Esophagus (tissue), 2 donors: ENCODE measurements around the gene NUCB2. TPM values are rescaled to one million over a fixed set of nuclear protein-coding genes. Genes with fewer than 3 reads are reported as not detected.

ENCODE experiments used
- H3K27ac ChIP-seq, 2 donors: one replicate each; pipeline ENCODE4 v1.5.1; 2013; ENCODE audit warnings: low read depth in 2 of 2, mild to moderate bottlenecking in 2 of 2, inconsistent platforms in 1 of 2, low read length in 1 of 2, moderate library complexity in 1 of 2
- H3K27me3 ChIP-seq, 2 donors: one replicate each; pipeline ENCODE4 v1.6.1; 2013; ENCODE audit warnings: low read length in 2 of 2, control low read depth in 1 of 2, mild to moderate bottlenecking in 1 of 2; ENCODE audit not compliant: insufficient read depth in 2 of 2, control insufficient read depth in 1 of 2
- H3K36me3 ChIP-seq, 2 donors: one replicate each; pipeline ENCODE4 v1.6.1; 2013; ENCODE audit warnings: low read length in 1 of 2; ENCODE audit not compliant: control insufficient read depth in 2 of 2, insufficient read depth in 2 of 2
- H3K4me1 ChIP-seq, 2 donors: one replicate each; pipeline ENCODE4 v1.6.1; 2013; ENCODE audit warnings: low read length in 1 of 2; ENCODE audit not compliant: control insufficient read depth in 2 of 2, insufficient read depth in 2 of 2
- H3K4me3 ChIP-seq, 2 donors: one replicate each; pipeline ENCODE4 v1.5.1; 2013; ENCODE audit warnings: low read length in 2 of 2, mild to moderate bottlenecking in 2 of 2, low read depth in 1 of 2, moderate library complexity in 1 of 2
- H3K9me3 ChIP-seq, 2 donors: one replicate each; pipeline ENCODE4 v1.6.1; 2013; ENCODE audit warnings: mild to moderate bottlenecking in 2 of 2, low read depth in 1 of 2, low read length in 1 of 2, moderate library complexity in 1 of 2; ENCODE audit not compliant: control insufficient read depth in 2 of 2, insufficient read depth in 1 of 2
- WGBS, 2 donors: extraction: QIAGEN DNeasy Blood & Tissue Kit; methylation state at CpG; one replicate each; pipeline ENCODE4 v1.1.7; 2013; 5-methylcytosine and 5-hydroxymethylcytosine counted together
- polyA plus RNA-seq, 2 donors: library from polyadenylated mRNA; stranded (reverse); fragments of 200-250 nt; gene quantifications; one replicate each; pipeline ENCODE4 v1.2.3, GENCODE V29; 2013
- donor health status: healthy with polysubstance abuse.
- donor health status: Bipolar disorder and iron deficiency.

NUCB2 gene
- polyA plus RNA-seq, 2 donors: 174 to 326 TPM

- WGBS, 2 donors: 90 to 98% methylated on average over 1 of the region's 1 CpG
- no peaks in the 10 kb centered on the region for H3K27me3 ChIP-seq
- no peaks in the 10 kb centered on the region for H3K9me3 ChIP-seq
- peaks cover 0 to 2% of the 10 kb centered on the region in 2 donors for H3K36me3 ChIP-seq
- H3K4me3 ChIP-seq: no peak overlapping the region
- H3K4me1 ChIP-seq: no peaks in the 10 kb centered on the region
- no peak overlapping the region for H3K27ac ChIP-seq
These were observed 9.8 kb downstream of the NUCB2 start for GRCh38 chr11:17286332-17286731.

- Histone ChIP-seq H3K27me3 (no peaks in the 10 kb centered on the region), H3K4me3 (no peak overlapping the region), H3K4me1 (no peaks in the 10 kb centered on the region), H3K36me3 (peaks cover 0 to 2% of the 10 kb centered on the region in 2 donors), H3K9me3 (no peaks in the 10 kb centered on the region), H3K27ac (no peak overlapping the region)
- 89 to 93% methylated on average over 4 of the region's 4 CpGs for WGBS, 2 donors
These were observed 10.5 kb downstream of the NUCB2 start for GRCh38 chr11:17287058-17287457.

- H3K4me1 ChIP-seq: no peaks in the 10 kb centered on the region
- H3K9me3 ChIP-seq: no peaks in the 10 kb centered on the region
- no peak overlapping the region for H3K27ac ChIP-seq
- H3K27me3 ChIP-seq: no peaks in the 10 kb centered on the region
- 84 to 90% methylated on average over 1 of the region's 1 CpG for WGBS, 2 donors
- no peak overlapping the region for H3K4me3 ChIP-seq
- no peaks in the 10 kb centered on the region for H3K36me3 ChIP-seq
These were observed 15.2 kb downstream of the NUCB2 start for GRCh38 chr11:17291710-17292109.

- Histone ChIP-seq H3K27me3 (no peaks in the 10 kb centered on the region), H3K36me3 (peaks cover 0 to 1% of the 10 kb centered on the region in 2 donors), H3K27ac (no peak overlapping the region), H3K9me3 (no peaks in the 10 kb centered on the region), H3K4me3 (no peak overlapping the region), H3K4me1 (no peaks in the 10 kb centered on the region)
- 36 to 55% methylated on average over 1 of the region's 1 CpG for WGBS, 2 donors
These were observed 16.8 kb downstream of the NUCB2 start for GRCh38 chr11:17293311-17293710.

- Histone ChIP-seq H3K27me3 (no peaks in the 10 kb centered on the region), H3K36me3 (peaks cover 0 to 2% of the 10 kb centered on the region in 2 donors), H3K4me1 (no peaks in the 10 kb centered on the region), H3K4me3 (no peak overlapping the region), H3K27ac (no peak overlapping the region), H3K9me3 (no peaks in the 10 kb centered on the region)
These were observed 17.5 kb downstream of the NUCB2 start for GRCh38 chr11:17294033-17294432.

GRCh38 chr11:17296852-17297559, 20.5 kb downstream of the NUCB2 start:
- Histone ChIP-seq H3K9me3 (no peaks in the 10 kb centered on the region), H3K4me1 (no peaks in the 10 kb centered on the region), H3K4me3 (no peak overlapping the region), H3K27ac (no peak overlapping the region), H3K36me3 (peaks cover 0 to 5% of the 10 kb centered on the region in 2 donors), H3K27me3 (no peaks in the 10 kb centered on the region)
- 81 to 84% methylated on average over 6 of the region's 6 CpGs for WGBS, 2 donors

- H3K27ac ChIP-seq: no peak overlapping the region
- peaks cover 0 to 5% of the 10 kb centered on the region in 2 donors for H3K36me3 ChIP-seq
- no peak overlapping the region for H3K4me3 ChIP-seq
- 87 to 89% methylated on average over 5 of the region's 5 CpGs for WGBS, 2 donors
- no peaks in the 10 kb centered on the region for H3K27me3 ChIP-seq
- no peaks in the 10 kb centered on the region for H3K9me3 ChIP-seq
- H3K4me1 ChIP-seq: no peaks in the 10 kb centered on the region
These were observed 21.8 kb downstream of the NUCB2 start for GRCh38 chr11:17298302-17298701.

- H3K36me3 ChIP-seq: peaks cover 0 to 5% of the 10 kb centered on the region in 2 donors
- H3K27ac ChIP-seq: no peak overlapping the region
- WGBS, 2 donors: 89 to 90% methylated on average over 4 of the region's 4 CpGs
These were observed 23.8 kb downstream of the NUCB2 start for GRCh38 chr11:17300372-17300771.

GRCh38 chr11:17313349-17314231, 37.1 kb downstream of the NUCB2 start:
- H3K4me3 ChIP-seq: no peak overlapping the region
- H3K4me1 ChIP-seq: no peaks in the 10 kb centered on the region
- peaks cover 0 to 6% of the 10 kb centered on the region in 2 donors for H3K36me3 ChIP-seq
- 91 to 96% methylated on average over 8 of the region's 8 CpGs for whole genome bisulfite sequencing, 2 donors
- no peaks in the 10 kb centered on the region for H3K27me3 ChIP-seq
- no peaks in the 10 kb centered on the region for H3K9me3 ChIP-seq
- no peak overlapping the region for H3K27ac ChIP-seq

More at GRCh38 chr11:17300372-17300771, 23.8 kb downstream of the NUCB2 start:
- Histone ChIP-seq H3K4me3 (no peak overlapping the region), H3K27me3 (no peaks in the 10 kb centered on the region), H3K9me3 (no peaks in the 10 kb centered on the region), H3K4me1 (no peaks in the 10 kb centered on the region)
